CD14-positive monocyte (primary cell): Measurements from ENCODE around the gene LEF1. TPM values are rescaled to one million over a fixed set of nuclear protein-coding genes. Genes with fewer than 3 reads are reported as not detected.

Experiments used
- DNase-seq, 3 donors: peaks; one replicate each; pipeline ENCODE4 v3.0.0-alpha.2; 2011 to 2022
- H2AFZ ChIP-seq: 2 replicates; pipeline ENCODE4 v1.6.0; 2012; ENCODE audit warnings: mild to moderate bottlenecking, low read depth, low read length, inconsistent platforms; ENCODE audit not compliant: insufficient read depth, poor library complexity, severe bottlenecking
- H3K27ac ChIP-seq, 2 donors: 1 replicate in 1 of 2; 2 replicates in 1 of 2; pipeline ENCODE4 v1.5.1; 2012 to 2013; ENCODE audit warnings: low read length in 2 of 2, control low read depth in 1 of 2, inconsistent platforms in 1 of 2, low read depth in 1 of 2, mild to moderate bottlenecking in 1 of 2
- H3K27me3 ChIP-seq, 2 donors: one replicate each; pipeline versions ENCODE4 v1.6.0 to v1.6.1; 2011 to 2013; ENCODE audit warnings: low read length in 2 of 2; ENCODE audit not compliant: control insufficient read depth in 2 of 2, insufficient read depth in 2 of 2
- H3K36me3 ChIP-seq, 2 donors: replicated peaks in 1 of 2; 1 replicate in 1 of 2; 2 replicates in 1 of 2; pipeline versions ENCODE4 v1.5.1 to v1.6.1; 2012 to 2013; ENCODE audit warnings: low read length in 2 of 2, control low read depth in 1 of 2, inconsistent platforms in 1 of 2, mild to moderate bottlenecking in 1 of 2; ENCODE audit not compliant: insufficient read depth in 2 of 2, control insufficient read depth in 1 of 2
- H3K4me1 ChIP-seq, 2 donors: 1 replicate in 1 of 2; 2 replicates in 1 of 2; pipeline versions ENCODE4 v1.5.1 to v1.6.1; 2012 to 2013; ENCODE audit warnings: low read length in 2 of 2, control low read depth in 1 of 2, inconsistent platforms in 1 of 2, mild to moderate bottlenecking in 1 of 2, moderate library complexity in 1 of 2; ENCODE audit not compliant: insufficient read depth in 2 of 2, control insufficient read depth in 1 of 2
- H3K4me2 ChIP-seq: replicated peaks from 2 replicates; pipeline ENCODE3; 2012; ENCODE audit warnings: low read length, moderate library complexity, mild to moderate bottlenecking; ENCODE audit not compliant: poor library complexity, severe bottlenecking; ENCODE audit errors: extremely low read depth
- H3K4me3 ChIP-seq, 3 experiments: fragments of 200-600 bp in 1 of 3; sonication (generic) in 1 of 3; replicated peaks in 1 of 3; 1 replicate in 2 of 3; 2 replicates in 1 of 3; pipeline ENCODE4 v1.5.1; 2011 to 2013; ENCODE audit warnings: low read length in 3 of 3, mild to moderate bottlenecking in 3 of 3, control low read depth in 2 of 3, low read depth in 2 of 3, inconsistent platforms in 1 of 3, moderate library complexity in 1 of 3
- H3K79me2 ChIP-seq: 2 replicates; pipeline ENCODE4 v1.6.0; 2012; ENCODE audit warnings: mild to moderate bottlenecking, control low read depth, inconsistent platforms, low read length, moderate library complexity; ENCODE audit not compliant: insufficient read depth
- H3K9ac ChIP-seq: 2 replicates; pipeline ENCODE4 v1.6.0; 2017; ENCODE audit warnings: low read length, mild to moderate bottlenecking; ENCODE audit not compliant: insufficient read depth, poor library complexity, severe bottlenecking
- H3K9me3 ChIP-seq, 2 donors: replicated peaks in 1 of 2; 1 replicate in 1 of 2; 2 replicates in 1 of 2; pipeline versions ENCODE4 v1.5.1 to v1.6.1; 2012 to 2013; ENCODE audit warnings: low read length in 2 of 2, control low read depth in 1 of 2; ENCODE audit not compliant: control insufficient read depth in 1 of 2, insufficient read depth in 1 of 2
- H4K20me1 ChIP-seq: 2 replicates; pipeline ENCODE4 v1.6.0; 2012; ENCODE audit warnings: mild to moderate bottlenecking, low read length, control low read depth, moderate library complexity; ENCODE audit not compliant: insufficient read depth
- H3K27ac Mint-ChIP-seq, 7 donors: one replicate each; pipeline ENCODE4 v1.8.0; 2020; ENCODE audit warnings: mild to moderate bottlenecking in 7 of 7, mixed read lengths in 7 of 7, moderate library complexity in 6 of 7, inconsistent platforms in 2 of 7
- H3K27me3 Mint-ChIP-seq, 3 donors: one replicate each; pipeline ENCODE4 v1.8.0; 2021 to 2022; ENCODE audit warnings: low read depth in 3 of 3, mild to moderate bottlenecking in 3 of 3, mixed read lengths in 3 of 3, moderate library complexity in 3 of 3, inconsistent platforms in 1 of 3
- H3K36me3 Mint-ChIP-seq, 2 donors: one replicate each; pipeline ENCODE4 v1.8.0; 2020; ENCODE audit warnings: mixed read lengths in 2 of 2, inconsistent platforms in 1 of 2, mild to moderate bottlenecking in 1 of 2
- H3K4me1 Mint-ChIP-seq: one replicate; pipeline ENCODE4 v1.8.0; 2020; ENCODE audit warnings: mild to moderate bottlenecking, mixed read lengths
- H3K4me3 Mint-ChIP-seq, 2 donors: one replicate each; pipeline ENCODE4 v1.8.0; 2020; ENCODE audit warnings: mild to moderate bottlenecking in 2 of 2, mixed read lengths in 2 of 2, moderate library complexity in 1 of 2
- H3K9me3 Mint-ChIP-seq, 7 donors: one replicate each; pipeline ENCODE4 v1.8.0; 2020 to 2022; ENCODE audit warnings: mixed read lengths in 7 of 7, mild to moderate bottlenecking in 6 of 7, moderate library complexity in 6 of 7, inconsistent platforms in 2 of 7
- WGBS: methylation state at CpG from one replicate; pipeline ENCODE4 v1.1.5; 2013; ENCODE audit warnings: missing lambda C conversion rate; ENCODE audit not compliant: insufficient coverage; 5-methylcytosine and 5-hydroxymethylcytosine counted together
- intact Hi-C, 2 donors: fragments of 100-400 bp; cut with micrococcal nuclease; formaldehyde crosslinking; loops; one replicate each; pipeline versions ENCODE4 v1.15.0 to v1.15.1; 2023
- polyA plus RNA-seq, 3 donors: library from polyadenylated mRNA; depleted of rRNA in 1 of 3; unstranded in 2 of 3; stranded (reverse) in 1 of 3; fragments of 300-500 nt in 2 of 3; fragments of >200 nt in 1 of 3; fragmentation: Illumina TruSeq in 2 of 3; gene quantifications; 1 replicate in 2 of 3; 2 replicates in 1 of 3; pipeline ENCODE4 v1.2.3, GENCODE V29; 2012 to 2021
- TF ChIP-seq, protein P1 (sequence below): fragments of 200-600 bp; IDR thresholded peaks from one replicate; pipeline ENCODE4 v1.8.0; 2022; ENCODE audit warnings: antibody characterized with exemption, mild to moderate bottlenecking

Gene LEF1
- polyA plus RNA-seq, 3 donors, result 0.29 to 1.3 (median 0.61) TPM

DNA sequence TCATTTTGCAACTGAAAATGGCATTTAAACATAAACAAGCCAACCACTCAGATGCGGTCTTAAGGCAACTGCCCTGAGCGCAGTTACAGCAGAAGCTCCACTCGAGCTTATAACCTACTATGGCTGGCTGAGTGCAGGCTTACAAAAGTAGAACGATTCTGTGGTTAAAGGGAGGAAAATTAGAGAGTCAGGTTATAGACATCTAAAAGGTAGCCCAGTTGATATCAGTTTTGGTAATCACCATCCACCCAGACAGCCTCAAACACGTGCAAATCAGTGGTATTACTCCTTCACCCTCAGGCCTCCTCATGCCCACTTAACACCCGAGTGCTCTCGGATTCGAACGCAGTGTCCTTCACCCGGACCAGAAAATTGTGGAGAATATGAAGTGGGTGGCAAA lies 3.1 kb downstream of the LEF1 start:
- H3K4me1 ChIP-seq, result peaks cover 12 to 26% of the 10 kb centered on the region in 2 donors
- H3K79me2 ChIP-seq, result no peaks in the 10 kb centered on the region
- H3K27me3 ChIP-seq, result peaks cover 77 to 93% of the 10 kb centered on the region in 2 donors
- peaks cover 27% of the 10 kb centered on the region for H3K4me1 Mint-ChIP-seq
- peaks cover 0 to 8% of the 10 kb centered on the region in 2 donors for H3K36me3 Mint-ChIP-seq
- H3K4me3 Mint-ChIP-seq, result peak overlapping the region; percentile 44 to 75
- TF ChIP-seq, protein P1, sequence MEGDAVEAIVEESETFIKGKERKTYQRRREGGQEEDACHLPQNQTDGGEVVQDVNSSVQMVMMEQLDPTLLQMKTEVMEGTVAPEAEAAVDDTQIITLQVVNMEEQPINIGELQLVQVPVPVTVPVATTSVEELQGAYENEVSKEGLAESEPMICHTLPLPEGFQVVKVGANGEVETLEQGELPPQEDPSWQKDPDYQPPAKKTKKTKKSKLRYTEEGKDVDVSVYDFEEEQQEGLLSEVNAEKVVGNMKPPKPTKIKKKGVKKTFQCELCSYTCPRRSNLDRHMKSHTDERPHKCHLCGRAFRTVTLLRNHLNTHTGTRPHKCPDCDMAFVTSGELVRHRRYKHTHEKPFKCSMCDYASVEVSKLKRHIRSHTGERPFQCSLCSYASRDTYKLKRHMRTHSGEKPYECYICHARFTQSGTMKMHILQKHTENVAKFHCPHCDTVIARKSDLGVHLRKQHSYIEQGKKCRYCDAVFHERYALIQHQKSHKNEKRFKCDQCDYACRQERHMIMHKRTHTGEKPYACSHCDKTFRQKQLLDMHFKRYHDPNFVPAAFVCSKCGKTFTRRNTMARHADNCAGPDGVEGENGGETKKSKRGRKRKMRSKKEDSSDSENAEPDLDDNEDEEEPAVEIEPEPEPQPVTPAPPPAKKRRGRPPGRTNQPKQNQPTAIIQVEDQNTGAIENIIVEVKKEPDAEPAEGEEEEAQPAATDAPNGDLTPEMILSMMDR, result no peak
- intact Hi-C loops, result no loop called here
- no peaks in the 10 kb centered on the region for H4K20me1 ChIP-seq
- H3K36me3 ChIP-seq, result no peaks in the 10 kb centered on the region
- H3K9me3 ChIP-seq, result peaks cover 0 to 29% of the 10 kb centered on the region in 2 donors
- H3K4me3 ChIP-seq, result no peak overlapping the region
- no peak overlapping the region for H2AFZ ChIP-seq
- H3K9me3 Mint-ChIP-seq, result peaks cover 0 to 15% (median 6%) of the 10 kb centered on the region in 7 donors
- H3K27me3 Mint-ChIP-seq, result peaks cover 67 to 88% (median 78%) of the 10 kb centered on the region in 3 donors
- no peak overlapping the region for H3K9ac ChIP-seq
- no peak overlapping the region for H3K27ac Mint-ChIP-seq
- WGBS, result 100% methylated on average over 1 of the region's 10 CpGs
- H3K4me2 ChIP-seq, result no peak overlapping the region
- H3K27ac ChIP-seq, result no peak overlapping the region
- no peak for DNase-seq

GRCh38 chr4:108163351-108163750 lies 5.4 kb downstream of the LEF1 start:
- intact Hi-C loops, result no loop called here

More at GRCh38 chr4:108163351-108163750, 5.4 kb downstream of the LEF1 start:
- peak overlapping the region in 1 of 2 donors; percentile 18 for H3K4me3 Mint-ChIP-seq
- no CpG with 5 or more reads among the region's 5 CpGs for WGBS
- no peaks in the 10 kb centered on the region for H4K20me1 ChIP-seq
- H3K27ac ChIP-seq, result no peak overlapping the region
- TF ChIP-seq, protein P1, result no peak
- no peak overlapping the region for H3K4me3 ChIP-seq
- H3K4me2 ChIP-seq, result no peak overlapping the region
- H3K9ac ChIP-seq, result no peak overlapping the region
- H3K79me2 ChIP-seq, result no peaks in the 10 kb centered on the region
- peaks cover 59 to 80% (median 63%) of the 10 kb centered on the region in 3 donors for H3K27me3 Mint-ChIP-seq
- H2AFZ ChIP-seq, result no peak overlapping the region
- no peak for DNase-seq
- H3K4me1 Mint-ChIP-seq, result peaks cover 15% of the 10 kb centered on the region
- no peak overlapping the region for H3K27ac Mint-ChIP-seq
- peaks cover 0 to 18% of the 10 kb centered on the region in 2 donors for H3K9me3 ChIP-seq
- no peaks in the 10 kb centered on the region for H3K36me3 ChIP-seq
- H3K36me3 Mint-ChIP-seq, result peaks cover 0 to 8% of the 10 kb centered on the region in 2 donors
- H3K9me3 Mint-ChIP-seq, result peaks cover 0 to 15% (median 3%) of the 10 kb centered on the region in 7 donors
- peaks cover 8 to 16% of the 10 kb centered on the region in 2 donors for H3K4me1 ChIP-seq
- peaks cover 69 to 86% of the 10 kb centered on the region in 2 donors for H3K27me3 ChIP-seq
